ENCODE measurements around the gene TIMM44. TPM values are rescaled to one million over a fixed set of nuclear protein-coding genes. Genes with fewer than 3 reads are reported as not detected.

The TIMM44 gene
- total RNA-seq, 1 experiment from 2014 or later: 114 TPM

- no peak for DNase-seq
- no peak overlapping the region for H2BK12ac ChIP-seq (ENCODE audit: insufficient read length, low read depth, low read length)
- no peak overlapping the region for H3K18ac ChIP-seq (ENCODE audit: insufficient read length, low read depth, low read length)
- H3K9me3 ChIP-seq (ENCODE audit: control insufficient read depth, low read depth, low read length): no peaks in the 10 kb centered on the region
- H3T11ph ChIP-seq (ENCODE audit: low read length): no peak overlapping the region
- no peaks in the 10 kb centered on the region for H3K27me3 Mint-ChIP-seq (ENCODE audit: low read depth)
- no CpG with 5 or more reads among the region's 21 CpGs for WGBS (ENCODE audit: extremely low coverage, insufficient read length, low lambda C conversion rate)
- no peaks in the 10 kb centered on the region for H3K23me2 ChIP-seq (ENCODE audit: insufficient read length, low read depth, low read length, poor library complexity, severe bottlenecking)
- no peak overlapping the region for H3K14ac ChIP-seq (ENCODE audit: insufficient read depth, low read length)
- peaks cover 5% of the 10 kb centered on the region for H3K79me1 ChIP-seq (ENCODE audit: insufficient read depth, low read depth, low read length, poor library complexity, severe bottlenecking)
- peaks cover 47 to 84% (median 81%) of the 10 kb centered on the region in 3 experiments; a peak in 6 of 7 replicates for H3K36me3 Mint-ChIP-seq (ENCODE audit: insufficient read depth in 1 of 3, low read depth in 3 of 3)
- no peak overlapping the region for H2BK20ac ChIP-seq (ENCODE audit: low read depth, low read length, poor library complexity, severe bottlenecking)
- H4K91ac ChIP-seq (ENCODE audit: insufficient read length, low read depth, low read length): no peak overlapping the region
- no peak overlapping the region for H3K23ac ChIP-seq (ENCODE audit: insufficient read length, low read depth, low read length)
- H3K27ac ChIP-seq (ENCODE audit: insufficient read length, low read depth, low read length): no peak overlapping the region
- H3K4me2 ChIP-seq (ENCODE audit: insufficient read depth, insufficient read length, low read length): no peak overlapping the region
- no peak overlapping the region for H3K4ac ChIP-seq (ENCODE audit: low read depth, low read length)
- no peak overlapping the region for H3K4me3 Mint-ChIP-seq
- peaks cover 7% of the 10 kb centered on the region for H4K20me1 ChIP-seq (ENCODE audit: control insufficient read depth, insufficient read depth, insufficient read length)
- H3K27me3 ChIP-seq (ENCODE audit: insufficient read depth, low read length): no peaks in the 10 kb centered on the region
- H2BK5ac ChIP-seq (ENCODE audit: insufficient read length, low read length): no peak overlapping the region
- H3K56ac ChIP-seq (ENCODE audit: insufficient read length, low read depth, low read length): no peak overlapping the region
- H2AK5ac ChIP-seq (ENCODE audit: insufficient read length, low read length): no peak overlapping the region
- no peak overlapping the region for H2BK15ac ChIP-seq (ENCODE audit: low read depth, low read length)
- no peak overlapping the region for H2AFZ ChIP-seq (ENCODE audit: low read length)
- H3K27ac Mint-ChIP-seq: no peak overlapping the region; a peak in 1 of 7 replicates
- no peak overlapping the region for H4K8ac ChIP-seq (replicated peaks; ENCODE audit: insufficient read length, low read depth, low read length)
- H4K5ac ChIP-seq (ENCODE audit: insufficient read length, low read depth, low read length): no peak overlapping the region
- no peaks in the 10 kb centered on the region for H3K4me1 Mint-ChIP-seq
- no peaks in the 10 kb centered on the region for H3K9me3 Mint-ChIP-seq
- no peak for TF ChIP-seq CTCF (conservative IDR thresholded peaks at IDR 0.05)
- no peak overlapping the region for H3K9ac ChIP-seq (ENCODE audit: extremely low read depth, insufficient read length, low read length)
- H2BK120ac ChIP-seq (ENCODE audit: low read depth, low read length, poor library complexity, severe bottlenecking): no peak overlapping the region
- H3K79me2 ChIP-seq (ENCODE audit: insufficient read depth, low read length): no peaks in the 10 kb centered on the region; the same call in 1 of the 2 replicates
- no peaks in the 10 kb centered on the region for H3K4me1 ChIP-seq (ENCODE audit: insufficient read depth, low read length)
Observed at GRCh38 chr19:7982651-7983099, 39.2 kb upstream of the TIMM44 start.
